Spleen (tissue), 7 donors: Measurements from ENCODE around the gene WDR72.

Source experiments
- POLR2A ChIP-seq, 3 donors: fragments of 450-650 bp; IDR thresholded peaks; one replicate each; pipeline ENCODE4 v1.5.1; 2017; ENCODE audit warnings: antibody characterized with exemption in 3 of 3, mild to moderate bottlenecking in 1 of 3
- POLR2AphosphoS5 ChIP-seq, 3 donors: sonication (generic); formaldehyde crosslinking; IDR thresholded peaks; one replicate each; pipeline ENCODE4 v1.5.1; 2017; ENCODE audit warnings: antibody characterized with exemption in 3 of 3
- TF ChIP-seq, protein P1 (sequence below), 11 experiments: fragments of 200-600 bp in 7 of 11; fragments of 450-650 bp in 4 of 11; sonication (generic) in 4 of 11; IDR thresholded peaks in 8 of 11; conservative IDR thresholded peaks in 3 of 11; 1 replicate in 7 of 11; 2 replicates in 4 of 11; pipeline versions ENCODE4 v1.4.0 to v1.8.0; 2016 to 2021; ENCODE audit warnings: antibody characterized with exemption in 11 of 11, inconsistent platforms in 4 of 11, mild to moderate bottlenecking in 1 of 11
- donor health status: DM: no; HTN: no; CAD: no; lungs with moderate emphysema.
- donor health status: DM: no; HTN: no; CAD: no.
- donor health status: DM: no; HTN: no; CAD: no.

DNA sequence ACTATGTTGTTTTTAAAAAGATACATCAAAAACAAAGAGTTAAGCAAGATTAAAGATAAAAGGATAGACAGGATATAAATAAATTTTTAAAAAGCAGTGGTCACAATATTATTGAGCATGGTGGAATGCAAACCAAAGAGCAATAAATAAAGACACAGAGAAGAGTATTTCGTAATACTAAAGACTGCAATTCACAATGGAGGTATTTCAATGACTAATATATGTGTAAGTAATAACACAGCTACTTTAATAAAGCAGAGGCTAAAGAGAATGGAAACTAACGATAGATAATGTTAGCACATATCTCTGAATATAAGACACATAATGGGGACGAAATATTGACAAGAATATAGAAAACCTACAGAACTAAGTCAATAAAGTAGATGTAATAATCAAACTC lies 219.6 kb downstream of the WDR72 start:
- TF ChIP-seq, protein P1, sequence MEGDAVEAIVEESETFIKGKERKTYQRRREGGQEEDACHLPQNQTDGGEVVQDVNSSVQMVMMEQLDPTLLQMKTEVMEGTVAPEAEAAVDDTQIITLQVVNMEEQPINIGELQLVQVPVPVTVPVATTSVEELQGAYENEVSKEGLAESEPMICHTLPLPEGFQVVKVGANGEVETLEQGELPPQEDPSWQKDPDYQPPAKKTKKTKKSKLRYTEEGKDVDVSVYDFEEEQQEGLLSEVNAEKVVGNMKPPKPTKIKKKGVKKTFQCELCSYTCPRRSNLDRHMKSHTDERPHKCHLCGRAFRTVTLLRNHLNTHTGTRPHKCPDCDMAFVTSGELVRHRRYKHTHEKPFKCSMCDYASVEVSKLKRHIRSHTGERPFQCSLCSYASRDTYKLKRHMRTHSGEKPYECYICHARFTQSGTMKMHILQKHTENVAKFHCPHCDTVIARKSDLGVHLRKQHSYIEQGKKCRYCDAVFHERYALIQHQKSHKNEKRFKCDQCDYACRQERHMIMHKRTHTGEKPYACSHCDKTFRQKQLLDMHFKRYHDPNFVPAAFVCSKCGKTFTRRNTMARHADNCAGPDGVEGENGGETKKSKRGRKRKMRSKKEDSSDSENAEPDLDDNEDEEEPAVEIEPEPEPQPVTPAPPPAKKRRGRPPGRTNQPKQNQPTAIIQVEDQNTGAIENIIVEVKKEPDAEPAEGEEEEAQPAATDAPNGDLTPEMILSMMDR (IDR thresholded peaks at IDR 0.05 in 8 of 11, conservative IDR thresholded peaks at IDR 0.05 in 3 of 11): no peak
- TF ChIP-seq POLR2A (IDR thresholded peaks at IDR 0.05) (no peak), POLR2AphosphoS5 (IDR thresholded peaks at IDR 0.05) (no peak)
